HL-60/S4 treated with phorbol 12-myristate 13-acetate at 8.2 ng/mL for 4 days and 3 days (cell line): ENCODE results near the gene CNNM1.

Experiments used
- in situ Hi-C: fragments of 300-500 bp; cut with MboI; formaldehyde crosslinking; loops from 2 replicates; pipeline ENCODE4 v1.15.0; 2022; ENCODE audit warnings: low sequenced_read_pairs

The CNNM1 gene

GRCh38 chr10:99329304-99329553, at the start of gene CNNM1:
Gene CNNM1, plus strand, starts transcription at chr10:99329356. Its CDS starts 32 bp downstream, at chr10:99329388.
- in situ Hi-C loops = no loop called here

- in situ Hi-C loops = no loop called here
These were observed 49.5 kb upstream of the CNNM1 start for GRCh38 chr10:99279626-99280111.

- in situ Hi-C loops = no loop called here
These were observed 48.7 kb upstream of the CNNM1 start for GRCh38 chr10:99280472-99280871.

- in situ Hi-C loops = no loop called here
These were observed 43.3 kb upstream of the CNNM1 start for GRCh38 chr10:99285881-99286280.

GRCh38 chr10:99290306-99290705, 38.9 kb upstream of the CNNM1 start:
- in situ Hi-C loops = no loop called here

- in situ Hi-C loops = no loop called here
These were observed 37.0 kb upstream of the CNNM1 start for GRCh38 chr10:99292159-99292558.

- in situ Hi-C loops = no loop called here
These were observed 32.6 kb upstream of the CNNM1 start for GRCh38 chr10:99296605-99297004.

- in situ Hi-C loops = no loop called here
These were observed 32.1 kb upstream of the CNNM1 start for GRCh38 chr10:99297033-99297432.

- in situ Hi-C loops = no loop called here
These were observed 25.0 kb upstream of the CNNM1 start for GRCh38 chr10:99303899-99304861.

- in situ Hi-C loops = no loop called here
These were observed 24.3 kb upstream of the CNNM1 start for GRCh38 chr10:99304862-99305229.

GRCh38 chr10:99312501-99312900, 16.7 kb upstream of the CNNM1 start:
- in situ Hi-C loops = no loop called here

- in situ Hi-C loops = no loop called here
These were observed 13.3 kb upstream of the CNNM1 start for GRCh38 chr10:99315853-99316252.

- in situ Hi-C loops = no loop called here
These were observed 12.8 kb upstream of the CNNM1 start for GRCh38 chr10:99316374-99316773.

GRCh38 chr10:99318048-99318447, 11.1 kb upstream of the CNNM1 start:
- in situ Hi-C loops = no loop called here

- in situ Hi-C loops = no loop called here
These were observed 10.7 kb upstream of the CNNM1 start for GRCh38 chr10:99318475-99318874.

GRCh38 chr10:99325281-99325680, 3.9 kb upstream of the CNNM1 start:
- in situ Hi-C loops = no loop called here

GRCh38 chr10:99326871-99327270, 2.3 kb upstream of the CNNM1 start:
- in situ Hi-C loops = no loop called here

- in situ Hi-C loops = no loop called here
These were observed 415 bp upstream of the CNNM1 start for GRCh38 chr10:99328579-99329303.

- in situ Hi-C loops = no loop called here
These were observed 594 bp downstream of the CNNM1 start for GRCh38 chr10:99329554-99330346.

- in situ Hi-C loops = no loop called here
These were observed 1.3 kb downstream of the CNNM1 start for GRCh38 chr10:99330347-99330924.

- in situ Hi-C loops = no loop called here
These were observed 2.1 kb downstream of the CNNM1 start for GRCh38 chr10:99331207-99331803.
